GM19043 (cell line): Measurements from ENCODE around the gene RRM1.
"Not testable (repeated sequence)": the region's sequence is repeated elsewhere in the genome, so short reads cannot be mapped to it uniquely, and the experiment has no call there.

Experiments used
- ATAC-seq: cut with Tn5 transposase; IDR thresholded peaks from one replicate; pipeline ENCODE4 v1.9.1; 2021; ENCODE audit warnings: low read depth; ENCODE audit not compliant: unreplicated experiment

RRM1 gene

GRCh38 chr11:4127357-4127756 is 32.8 kb downstream of the RRM1 start:
- no peak for ATAC-seq

DNA sequence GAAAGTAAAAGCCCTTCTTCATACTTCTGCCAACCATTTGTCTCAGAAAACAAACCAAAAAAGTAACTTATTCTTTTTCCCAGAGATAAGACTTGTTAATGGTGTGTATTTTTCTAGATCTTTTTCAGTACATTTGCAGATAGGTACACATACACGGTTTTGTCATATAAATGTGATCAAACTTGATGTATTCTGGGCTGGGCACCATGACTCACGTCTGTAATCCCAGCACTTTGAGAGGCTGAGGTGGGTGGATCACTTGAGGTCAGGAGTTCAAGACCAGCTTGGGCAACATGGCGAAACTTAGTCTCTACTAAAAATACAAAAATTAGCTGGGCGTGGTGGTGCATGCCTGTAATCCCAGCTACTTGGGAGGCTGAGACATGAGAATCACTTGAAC is 35.6 kb downstream of the RRM1 start:
- ATAC-seq: not testable (repeated sequence)

- ATAC-seq: no peak
Measured at GRCh38 chr11:4134806-4135205, 40.2 kb downstream of the RRM1 start.

GRCh38 chr11:4138497-4138896 is 43.9 kb downstream of the RRM1 start:
- ATAC-seq: no peak

DNA sequence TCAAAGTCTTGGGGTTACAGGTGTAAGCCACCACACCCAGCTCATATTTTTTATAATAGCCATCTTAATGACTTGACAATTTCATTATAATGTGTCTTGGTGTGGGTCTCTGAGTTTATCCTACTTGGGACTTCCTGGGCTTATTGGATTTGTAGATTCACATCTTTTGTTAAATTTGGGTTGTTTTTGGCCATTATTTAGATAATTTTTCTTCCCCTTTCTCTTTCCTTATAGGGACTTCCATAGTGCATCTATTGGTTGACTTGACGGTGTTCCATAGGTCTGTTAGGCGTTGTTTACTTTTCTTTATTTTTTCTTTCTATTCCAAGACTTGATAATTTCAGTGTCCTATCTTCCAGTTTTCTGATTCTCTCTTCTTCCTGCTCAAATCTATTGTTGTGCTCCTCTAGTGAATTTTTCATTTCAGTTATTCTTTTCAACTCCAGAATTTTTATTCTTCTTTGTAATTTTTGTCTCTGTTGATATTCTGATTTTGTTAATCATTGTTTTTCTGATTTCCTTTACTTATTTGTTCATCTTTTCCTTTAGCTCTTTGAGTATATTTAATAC is 45.6 kb downstream of the RRM1 start:
- no peak for ATAC-seq

- no peak for ATAC-seq
Measured at GRCh38 chr11:4146070-4146771, 51.6 kb downstream of the RRM1 start.

- ATAC-seq: no peak
Measured at GRCh38 chr11:4146772-4147098, 52.1 kb downstream of the RRM1 start.

GRCh38 chr11:4154503-4154902 is 59.9 kb downstream of the RRM1 start:
- no peak for ATAC-seq

- no peak for ATAC-seq
Measured at GRCh38 chr11:4156571-4156970, 62.0 kb downstream of the RRM1 start.

- not testable (repeated sequence) for ATAC-seq
Measured at GRCh38 chr11:4158818-4159217, 64.2 kb downstream of the RRM1 start.

DNA sequence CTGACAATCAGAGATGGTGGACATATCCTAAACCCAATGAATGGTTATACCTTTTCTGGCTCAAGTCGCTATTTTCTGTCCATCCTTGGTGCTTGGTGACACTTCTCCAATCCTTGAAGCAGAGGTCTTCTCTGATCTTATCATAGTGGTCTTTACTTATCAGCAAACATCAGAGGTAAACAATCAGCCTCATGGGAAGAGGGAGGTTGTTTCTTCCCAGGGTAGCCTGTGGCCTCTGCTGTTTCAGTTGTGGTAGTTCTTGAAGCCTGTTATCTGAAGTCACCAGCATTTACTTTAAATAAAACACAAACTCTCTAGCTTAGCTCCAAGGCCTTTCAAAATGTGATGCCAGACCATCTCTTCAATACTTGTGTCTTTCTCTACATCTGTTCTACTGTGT is 66.7 kb downstream of the RRM1 start:
- ATAC-seq: no peak

GRCh38 chr11:4164884-4165590 is 70.4 kb downstream of the RRM1 start:
- no peak for ATAC-seq

GRCh38 chr11:4167292-4167691 is 72.7 kb downstream of the RRM1 start:
- ATAC-seq: no peak

DNA sequence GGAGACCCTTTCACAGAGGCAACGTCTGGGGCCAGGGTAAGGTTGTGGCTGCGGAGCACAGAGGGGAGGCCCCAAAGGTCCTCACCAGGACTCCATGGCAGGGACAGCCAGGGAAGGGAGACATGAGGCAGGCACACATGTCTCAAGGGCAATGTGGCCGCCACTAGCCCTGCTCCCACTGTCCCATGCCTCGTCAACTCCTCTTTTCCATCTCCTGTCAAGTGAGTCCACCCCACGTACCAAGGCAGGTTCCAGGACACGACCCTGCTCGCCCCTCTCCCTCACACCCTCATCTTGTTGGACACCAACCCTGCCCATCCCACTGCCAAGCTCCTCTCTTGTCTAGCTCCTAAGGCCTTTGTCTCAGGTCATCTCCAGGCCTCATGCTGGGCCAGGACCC is 73.2 kb downstream of the RRM1 start:
- no peak for ATAC-seq

GRCh38 chr11:4175620-4176350 is 81.2 kb downstream of the RRM1 start:
- not testable (repeated sequence) for ATAC-seq

GRCh38 chr11:4178813-4179662 is 84.4 kb downstream of the RRM1 start:
- ATAC-seq: no peak

- no peak for ATAC-seq
Measured at GRCh38 chr11:4180441-4181183, 86.0 kb downstream of the RRM1 start.

GRCh38 chr11:4181782-4182721 is 87.5 kb downstream of the RRM1 start:
- no peak for ATAC-seq
